Measurements from ENCODE around the gene RAB8A.

Gene RAB8A

DNA sequence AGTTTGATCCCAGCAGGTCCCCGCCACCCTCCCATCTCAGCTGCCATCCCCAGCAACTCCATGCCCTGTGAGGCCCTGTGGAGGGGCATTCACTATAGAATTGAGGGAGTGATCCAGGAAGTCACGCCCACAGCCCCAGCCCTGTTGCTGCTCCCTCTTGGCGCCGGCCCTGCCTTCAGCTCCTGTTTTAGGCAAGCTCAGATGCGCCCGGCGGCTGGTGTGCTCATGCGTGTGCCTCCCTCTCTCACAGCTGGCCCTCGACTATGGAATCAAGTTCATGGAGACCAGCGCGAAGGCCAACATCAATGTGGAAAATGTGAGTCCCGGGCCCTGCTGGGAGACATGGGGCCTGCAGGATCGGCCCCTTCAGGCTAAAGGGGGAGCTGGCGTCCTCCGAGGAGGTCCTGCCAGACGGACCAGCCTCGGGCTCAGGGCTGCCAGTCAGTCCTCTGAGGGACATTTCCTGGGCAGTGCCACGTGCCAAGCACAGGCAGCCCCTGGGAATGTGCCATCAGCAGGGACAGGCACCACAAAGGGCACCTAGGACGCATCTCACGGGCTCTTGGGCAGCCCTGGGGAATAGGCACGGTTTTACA lies 16.2 kb downstream of the RAB8A start:
- H3K4me1 ChIP-seq (ENCODE audit: low read length), result no peaks in the 10 kb centered on the region
- no peak overlapping the region for H2AFZ ChIP-seq (ENCODE audit: low read depth, low read length)
- H3K79me2 ChIP-seq (ENCODE audit: low read length), result peaks cover 40% of the 10 kb centered on the region
- H3K27me3 ChIP-seq (ENCODE audit: low read depth, low read length), result no peaks in the 10 kb centered on the region
- H3K4me2 ChIP-seq (ENCODE audit: low read length), result no peak overlapping the region
- H3K4me3 ChIP-seq (ENCODE audit: low read length), result no peak overlapping the region
- no peak overlapping the region for H3K9ac ChIP-seq (ENCODE audit: low read length)
- no peak overlapping the region for H3K27ac ChIP-seq (ENCODE audit: low read length)
- no peak for TF ChIP-seq EZH2phosphoT487 (IDR thresholded peaks at IDR 0.05; ENCODE audit: low read depth)
- TF ChIP-seq, protein P1, sequence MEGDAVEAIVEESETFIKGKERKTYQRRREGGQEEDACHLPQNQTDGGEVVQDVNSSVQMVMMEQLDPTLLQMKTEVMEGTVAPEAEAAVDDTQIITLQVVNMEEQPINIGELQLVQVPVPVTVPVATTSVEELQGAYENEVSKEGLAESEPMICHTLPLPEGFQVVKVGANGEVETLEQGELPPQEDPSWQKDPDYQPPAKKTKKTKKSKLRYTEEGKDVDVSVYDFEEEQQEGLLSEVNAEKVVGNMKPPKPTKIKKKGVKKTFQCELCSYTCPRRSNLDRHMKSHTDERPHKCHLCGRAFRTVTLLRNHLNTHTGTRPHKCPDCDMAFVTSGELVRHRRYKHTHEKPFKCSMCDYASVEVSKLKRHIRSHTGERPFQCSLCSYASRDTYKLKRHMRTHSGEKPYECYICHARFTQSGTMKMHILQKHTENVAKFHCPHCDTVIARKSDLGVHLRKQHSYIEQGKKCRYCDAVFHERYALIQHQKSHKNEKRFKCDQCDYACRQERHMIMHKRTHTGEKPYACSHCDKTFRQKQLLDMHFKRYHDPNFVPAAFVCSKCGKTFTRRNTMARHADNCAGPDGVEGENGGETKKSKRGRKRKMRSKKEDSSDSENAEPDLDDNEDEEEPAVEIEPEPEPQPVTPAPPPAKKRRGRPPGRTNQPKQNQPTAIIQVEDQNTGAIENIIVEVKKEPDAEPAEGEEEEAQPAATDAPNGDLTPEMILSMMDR (IDR thresholded peaks at IDR 0.05; ENCODE audit: low read depth, low read length), result no peak
- H3K9me3 ChIP-seq (ENCODE audit: insufficient read depth, low read length), result no peaks in the 10 kb centered on the region
- peaks cover 92% of the 10 kb centered on the region for H3K36me3 ChIP-seq (replicated peaks; ENCODE audit: low read depth, low read length)
- no peaks in the 10 kb centered on the region for H4K20me1 ChIP-seq (ENCODE audit: insufficient read depth, low read length)

DNA sequence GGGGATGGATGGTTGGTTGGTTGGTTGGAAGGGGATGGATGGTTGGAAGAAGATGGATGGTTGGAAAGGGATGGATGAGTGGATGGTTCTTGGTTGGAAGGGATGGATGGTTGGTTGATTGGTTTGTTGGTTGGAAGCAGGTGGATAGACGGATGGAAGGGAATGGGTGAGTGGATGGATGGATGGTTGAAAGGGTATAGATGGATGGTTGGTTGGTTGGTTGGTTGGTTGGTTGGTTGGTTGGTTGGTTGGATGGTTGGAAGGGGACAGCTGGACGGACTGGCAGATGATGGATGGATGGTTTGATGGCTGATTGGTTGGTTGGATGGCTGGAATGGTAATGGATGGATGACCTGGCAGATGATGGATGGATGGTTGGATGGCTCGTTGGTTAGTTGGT lies 20.0 kb downstream of the RAB8A start:
- Histone ChIP-seq H3K4me3 (ENCODE audit: low read length) (no peak overlapping the region), H4K20me1 (ENCODE audit: insufficient read depth, low read length) (no peaks in the 10 kb centered on the region)

DNA sequence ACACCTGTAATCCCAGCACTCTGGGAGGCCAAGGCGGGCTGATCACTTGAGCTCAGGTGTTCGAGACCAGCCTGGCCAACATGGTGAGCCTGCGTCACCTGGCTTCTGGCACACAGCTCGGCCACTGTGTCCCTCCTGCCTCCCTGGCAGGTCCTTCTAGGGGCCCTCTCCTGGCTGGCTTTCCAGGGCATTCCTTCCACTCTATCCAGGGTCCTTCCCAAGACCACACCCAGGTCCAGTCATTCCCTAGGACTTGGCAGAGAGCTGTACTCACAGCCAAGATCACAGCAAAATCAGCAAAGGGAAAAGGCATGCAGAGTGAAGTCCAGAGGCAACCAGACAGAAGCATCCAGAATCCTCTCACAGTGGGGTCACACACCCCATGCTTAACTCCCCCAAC lies 22.1 kb downstream of the RAB8A start:
- Histone ChIP-seq H3K27me3 (ENCODE audit: low read depth, low read length) (no peaks in the 10 kb centered on the region), H3K36me3 (replicated peaks; ENCODE audit: low read depth, low read length) (peaks cover 56% of the 10 kb centered on the region), H3K9ac (ENCODE audit: low read length) (no peak overlapping the region), H3K9me3 (ENCODE audit: insufficient read depth, low read length) (no peaks in the 10 kb centered on the region), H3K4me3 (ENCODE audit: low read length) (no peak overlapping the region), H3K4me1 (ENCODE audit: low read length) (peaks cover 13% of the 10 kb centered on the region), H3K79me2 (ENCODE audit: low read length) (peaks cover 20% of the 10 kb centered on the region), H2AFZ (ENCODE audit: low read depth, low read length) (no peak overlapping the region), H3K4me2 (ENCODE audit: low read length) (no peak overlapping the region), H4K20me1 (ENCODE audit: insufficient read depth, low read length) (no peaks in the 10 kb centered on the region), H3K27ac (ENCODE audit: low read length) (peak overlapping the region; percentile 8)
- no peak for TF ChIP-seq EZH2phosphoT487 (IDR thresholded peaks at IDR 0.05; ENCODE audit: low read depth)
- TF ChIP-seq, protein P1 (IDR thresholded peaks at IDR 0.05; ENCODE audit: low read depth, low read length), result no peak

More for the DNA sequence above, 20.0 kb downstream of the RAB8A start:
- H2AFZ ChIP-seq (ENCODE audit: low read depth, low read length), result no peak overlapping the region
- TF ChIP-seq EZH2phosphoT487 (IDR thresholded peaks at IDR 0.05; ENCODE audit: low read depth), result no peak
- TF ChIP-seq, protein P1 (IDR thresholded peaks at IDR 0.05; ENCODE audit: low read depth, low read length), result no peak
- H3K27ac ChIP-seq (ENCODE audit: low read length), result no peak overlapping the region
- H3K4me1 ChIP-seq (ENCODE audit: low read length), result peaks cover 7% of the 10 kb centered on the region
- no peak overlapping the region for H3K9ac ChIP-seq (ENCODE audit: low read length)
- no peaks in the 10 kb centered on the region for H3K27me3 ChIP-seq (ENCODE audit: low read depth, low read length)
- no peaks in the 10 kb centered on the region for H3K9me3 ChIP-seq (ENCODE audit: insufficient read depth, low read length)
- peaks cover 20% of the 10 kb centered on the region for H3K79me2 ChIP-seq (ENCODE audit: low read length)
- peaks cover 77% of the 10 kb centered on the region for H3K36me3 ChIP-seq (replicated peaks; ENCODE audit: low read depth, low read length)
- H3K4me2 ChIP-seq (ENCODE audit: low read length), result no peak overlapping the region

DNA sequence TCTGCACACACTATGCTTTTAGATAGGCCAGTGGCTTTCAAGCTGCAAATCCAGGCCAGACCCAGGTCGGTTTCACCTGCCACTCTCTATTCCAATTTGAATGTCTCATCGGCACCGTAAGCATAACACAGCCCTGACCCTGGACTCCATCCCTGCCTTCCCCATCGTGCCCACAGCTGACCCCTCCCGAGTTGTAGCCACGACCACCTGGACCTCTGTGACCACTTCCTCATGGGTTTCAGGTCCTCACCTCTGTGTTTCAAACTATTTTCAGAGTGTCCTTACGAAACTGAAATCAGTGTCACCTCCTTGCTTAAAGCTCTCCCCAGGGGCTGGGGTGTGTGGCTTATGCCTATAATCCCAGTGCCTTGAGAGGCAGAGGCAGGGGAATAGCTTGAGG lies 22.8 kb downstream of the RAB8A start:
- Histone ChIP-seq H3K4me3 (ENCODE audit: low read length) (no peak overlapping the region), H2AFZ (ENCODE audit: low read depth, low read length) (no peak overlapping the region), H3K4me2 (ENCODE audit: low read length) (no peak overlapping the region), H3K79me2 (ENCODE audit: low read length) (peaks cover 19% of the 10 kb centered on the region), H4K20me1 (ENCODE audit: insufficient read depth, low read length) (no peaks in the 10 kb centered on the region), H3K9me3 (ENCODE audit: insufficient read depth, low read length) (no peaks in the 10 kb centered on the region), H3K36me3 (replicated peaks; ENCODE audit: low read depth, low read length) (peaks cover 49% of the 10 kb centered on the region), H3K27me3 (ENCODE audit: low read depth, low read length) (no peaks in the 10 kb centered on the region), H3K27ac (ENCODE audit: low read length) (peak overlapping the region; percentile 8), H3K9ac (ENCODE audit: low read length) (no peak overlapping the region), H3K4me1 (ENCODE audit: low read length) (peaks cover 13% of the 10 kb centered on the region)
- TF ChIP-seq EZH2phosphoT487 (IDR thresholded peaks at IDR 0.05; ENCODE audit: low read depth), result no peak
- TF ChIP-seq, protein P1 (IDR thresholded peaks at IDR 0.05; ENCODE audit: low read depth, low read length), result no peak
